A172 (cell line): ENCODE data around the gene THTPA. TPM values are rescaled to one million over a fixed set of nuclear protein-coding genes. Genes with fewer than 3 reads are reported as not detected.

Experiments
- DNase-seq: peaks from one replicate; pipeline ENCODE4 v3.0.0-alpha.2; 2015; ENCODE audit warnings: low spot score
- total RNA-seq: library from RNA; depleted of rRNA; stranded (reverse); fragments of >200 nt; shearing (Covaris generic); gene quantifications from 2 replicates; pipeline ENCODE4 v1.2.3, GENCODE V29; 2014; rRNA removed

Gene THTPA
- 5.0 and 5.2 TPM in 2 replicates for total RNA-seq

- DNase-seq, result peak; percentile 73
These were observed at the start of gene THTPA for GRCh38 chr14:23555882-23556699. TSS of gene THTPA (plus strand) at chr14:23556271. CDS start at chr14:23556758, 487 bp downstream.

GRCh38 chr14:23512156-23512555 is 43.9 kb upstream of the THTPA start:
- DNase-seq, result no peak

GRCh38 chr14:23513005-23513817 is 42.9 kb upstream of the THTPA start:
- DNase-seq, result no peak

GRCh38 chr14:23513818-23514643 is 42.0 kb upstream of the THTPA start:
- no peak for DNase-seq

- DNase-seq, result no peak
These were observed 41.5 kb upstream of the THTPA start for GRCh38 chr14:23514644-23514957.

GRCh38 chr14:23517650-23518326 is 38.3 kb upstream of the THTPA start:
- DNase-seq, result no peak

GRCh38 chr14:23518709-23519108 is 37.4 kb upstream of the THTPA start:
- no peak for DNase-seq

GRCh38 chr14:23520899-23521533 is 35.1 kb upstream of the THTPA start:
- DNase-seq, result no peak

GRCh38 chr14:23521785-23522640 is 34.1 kb upstream of the THTPA start:
- no peak for DNase-seq

GRCh38 chr14:23522643-23523198 is 33.4 kb upstream of the THTPA start:
- no peak for DNase-seq

GRCh38 chr14:23523229-23524016 is 32.6 kb upstream of the THTPA start:
- DNase-seq, result no peak

- DNase-seq, result no peak
These were observed 31.1 kb upstream of the THTPA start for GRCh38 chr14:23524954-23525353.

- DNase-seq, result no peak
These were observed 30.5 kb upstream of the THTPA start for GRCh38 chr14:23525611-23526010.

GRCh38 chr14:23528555-23528954 is 27.5 kb upstream of the THTPA start:
- no peak for DNase-seq

GRCh38 chr14:23529016-23529415 is 27.1 kb upstream of the THTPA start:
- no peak for DNase-seq

GRCh38 chr14:23530375-23531055 is 25.6 kb upstream of the THTPA start:
- no peak for DNase-seq

GRCh38 chr14:23531391-23531790 is 24.7 kb upstream of the THTPA start:
- no peak for DNase-seq

GRCh38 chr14:23532658-23533057 is 23.4 kb upstream of the THTPA start:
- DNase-seq, result no peak
